Measurements from ENCODE around the gene CFAP20. TPM values are rescaled to one million over a fixed set of nuclear protein-coding genes. Genes with fewer than 3 reads are reported as not detected.

Gene CFAP20
- total RNA-seq, 2 donors from 2014 or later: 121 to 195 TPM

- H3K4me3 Mint-ChIP-seq: no peak overlapping the region
- H3K27ac Mint-ChIP-seq: peak overlapping the region; percentile 57
- H3K9me3 ChIP-seq (ENCODE audit: control insufficient read depth, low read length, poor library complexity, severe bottlenecking): no peaks in the 10 kb centered on the region
- no peak for ATAC-seq
- DNase-seq: no peak
- peaks cover 32% of the 10 kb centered on the region for H3K4me1 Mint-ChIP-seq
- peaks cover under 1% of the 10 kb centered on the region for H3K36me3 Mint-ChIP-seq (ENCODE audit: low read depth)
- no peaks in the 10 kb centered on the region for H3K27me3 Mint-ChIP-seq
Measured at GRCh38 chr16:58118801-58119508, 10.2 kb downstream of the CFAP20 start.

DNA sequence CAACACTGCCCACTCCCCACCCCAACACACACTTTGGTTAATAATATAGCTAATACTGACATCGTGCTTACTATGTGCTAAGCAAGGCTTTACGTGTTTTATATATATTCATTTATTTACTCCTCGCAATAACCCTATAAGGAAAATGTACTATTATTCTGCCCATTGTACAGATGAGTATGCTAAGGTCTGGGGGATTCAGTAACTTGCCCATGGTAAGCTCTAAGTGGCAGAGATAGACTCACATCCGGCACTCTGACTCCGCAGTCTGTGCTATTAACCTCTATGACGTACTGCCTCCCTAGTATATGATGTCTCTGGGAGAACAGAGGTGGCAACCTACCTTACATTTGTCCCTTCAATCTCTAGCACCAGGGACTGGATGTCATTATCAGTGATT lies 12.7 kb downstream of the CFAP20 start:
- H3K9me3 ChIP-seq (ENCODE audit: control insufficient read depth, low read length, poor library complexity, severe bottlenecking): no peaks in the 10 kb centered on the region
- no peak overlapping the region for H3K27ac Mint-ChIP-seq
- peaks cover 26% of the 10 kb centered on the region for H3K4me1 Mint-ChIP-seq

DNA sequence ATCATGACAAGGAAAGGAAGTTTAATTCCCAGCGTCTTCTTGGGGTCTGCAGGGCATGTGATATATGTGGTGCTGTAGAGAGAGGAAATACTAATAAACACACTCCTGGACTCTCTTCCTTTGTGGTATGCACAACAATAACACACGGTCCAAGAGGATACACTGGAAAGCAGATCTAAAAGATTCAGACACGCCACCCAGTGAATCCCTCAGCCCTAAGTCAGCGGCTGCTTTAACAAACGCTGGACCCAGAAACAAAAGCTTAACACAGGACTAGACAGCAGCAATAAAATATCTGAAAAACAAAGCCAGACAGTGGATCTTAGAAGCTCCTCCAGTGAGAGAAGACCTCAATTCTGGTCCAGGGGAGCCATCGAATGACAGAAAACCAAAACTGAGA lies 13.1 kb downstream of the CFAP20 start:
- Mint-ChIP-seq H3K27me3 (no peaks in the 10 kb centered on the region), H3K36me3 (ENCODE audit: low read depth) (peaks cover 11% of the 10 kb centered on the region), H3K27ac (no peak overlapping the region), H3K4me1 (peaks cover 25% of the 10 kb centered on the region), H3K4me3 (no peak overlapping the region)
- ATAC-seq: no peak
- DNase-seq: no peak
- H3K9me3 ChIP-seq (ENCODE audit: control insufficient read depth, low read length, poor library complexity, severe bottlenecking): no peaks in the 10 kb centered on the region

More for the DNA sequence above, 12.7 kb downstream of the CFAP20 start:
- H3K27me3 Mint-ChIP-seq: no peaks in the 10 kb centered on the region
- H3K4me3 Mint-ChIP-seq: no peak overlapping the region
- ATAC-seq (no peak), DNase-seq (no peak)
- peaks cover 11% of the 10 kb centered on the region for H3K36me3 Mint-ChIP-seq (ENCODE audit: low read depth)

DNA sequence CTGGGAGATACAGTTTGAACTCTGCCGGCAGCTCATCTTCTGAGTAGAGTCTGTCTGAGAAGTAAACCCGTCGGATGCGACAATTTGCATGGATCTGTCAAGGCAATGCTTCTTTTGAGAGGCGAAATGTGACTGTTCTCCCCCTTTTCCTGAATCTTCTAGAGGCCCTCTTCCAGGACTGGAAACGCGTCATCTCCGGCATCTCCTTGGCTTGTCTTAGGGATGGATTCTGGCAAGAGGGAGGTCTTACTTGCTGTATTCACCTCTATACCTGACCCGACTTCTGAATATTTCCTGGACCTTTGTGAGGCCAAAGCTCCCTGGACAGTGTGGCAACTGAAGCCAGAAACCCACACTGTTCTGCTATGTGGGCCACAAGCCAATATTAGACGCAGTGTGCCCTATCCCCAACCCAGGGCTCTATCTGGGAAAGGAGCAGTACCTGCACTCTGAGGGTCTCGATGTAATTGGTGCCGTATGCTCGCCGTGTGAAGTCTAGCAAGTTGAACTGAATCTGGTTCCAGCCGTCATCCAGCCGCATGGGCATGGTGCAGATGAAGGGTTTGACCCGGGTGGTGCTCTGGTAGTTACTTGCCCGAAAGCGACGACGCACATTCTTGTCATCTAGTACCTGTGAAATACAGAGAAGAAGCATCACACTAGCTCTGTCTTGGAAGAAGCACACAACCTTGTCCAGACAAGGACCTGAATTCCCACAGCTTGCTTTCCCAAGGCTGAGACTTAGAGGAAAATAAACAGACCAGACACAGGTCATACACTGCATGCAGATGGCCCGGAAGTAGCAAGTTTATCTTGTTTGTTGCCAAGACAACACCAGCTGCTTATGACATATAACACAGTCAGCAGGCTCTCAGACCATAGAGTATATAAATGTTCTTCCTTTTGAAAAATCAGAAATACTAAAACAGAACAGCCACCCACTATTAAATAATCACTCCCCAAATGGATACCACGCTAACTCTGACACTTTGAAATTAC lies 14.1 kb downstream of the CFAP20 start:
- Mint-ChIP-seq H3K27ac (no peak overlapping the region), H3K4me1 (peaks cover 21% of the 10 kb centered on the region), H3K4me3 (no peak overlapping the region), H3K27me3 (no peaks in the 10 kb centered on the region), H3K36me3 (ENCODE audit: low read depth) (peaks cover 11% of the 10 kb centered on the region)
- DNase-seq (no peak), ATAC-seq (no peak)
- H3K9me3 ChIP-seq (ENCODE audit: control insufficient read depth, low read length, poor library complexity, severe bottlenecking): no peaks in the 10 kb centered on the region

GRCh38 chr16:58111302-58111627 lies 17.9 kb downstream of the CFAP20 start:
- peak; percentile 13 for ATAC-seq

DNA sequence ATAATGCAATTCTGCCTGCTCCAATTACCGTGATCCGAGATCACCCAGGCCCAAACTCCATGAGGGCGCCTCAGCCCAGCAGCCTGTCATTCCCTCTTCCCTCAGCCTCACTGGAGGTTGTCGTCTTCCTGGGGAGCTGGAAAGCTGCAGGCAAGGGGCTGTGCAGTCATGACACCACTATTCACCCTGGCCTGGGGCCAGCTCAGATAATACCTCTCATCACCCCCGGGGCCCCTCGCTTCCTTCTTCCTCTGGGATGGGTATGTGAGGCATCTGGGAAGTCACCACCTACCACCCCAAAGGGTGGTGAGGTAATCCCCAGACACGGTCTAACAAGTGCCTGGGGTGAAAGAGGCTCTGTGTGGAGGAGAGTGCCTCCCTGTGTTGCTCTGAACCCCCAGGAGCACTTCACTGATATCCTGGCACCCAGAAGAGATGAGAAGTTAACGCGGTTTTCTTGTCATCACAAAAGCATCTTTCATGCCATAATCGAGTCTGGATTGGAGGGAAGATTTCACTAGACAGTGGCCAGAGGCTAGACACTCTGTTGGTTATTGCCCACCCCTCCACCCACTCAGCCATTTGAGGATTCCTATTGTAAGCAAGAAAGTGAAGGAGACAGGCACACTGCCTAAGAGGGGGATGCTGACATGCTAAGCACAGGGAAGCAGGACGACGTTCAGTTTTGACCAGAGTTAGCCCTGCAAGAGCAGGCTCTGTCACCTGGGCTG lies 18.4 kb downstream of the CFAP20 start:
- Mint-ChIP-seq H3K27ac (peak overlapping the region; percentile 59), H3K27me3 (no peaks in the 10 kb centered on the region), H3K4me3 (no peak overlapping the region), H3K36me3 (ENCODE audit: low read depth) (peaks cover 11% of the 10 kb centered on the region), H3K4me1 (peaks cover 3% of the 10 kb centered on the region)
- ATAC-seq (peak; percentile 30), DNase-seq (no peak)
- H3K9me3 ChIP-seq (ENCODE audit: control insufficient read depth, low read length, poor library complexity, severe bottlenecking): no peaks in the 10 kb centered on the region

More at GRCh38 chr16:58111302-58111627, 17.9 kb downstream of the CFAP20 start:
- peaks cover 11% of the 10 kb centered on the region for H3K36me3 Mint-ChIP-seq (ENCODE audit: low read depth)
- no peaks in the 10 kb centered on the region for H3K27me3 Mint-ChIP-seq
- DNase-seq: no peak
- peaks cover 5% of the 10 kb centered on the region for H3K4me1 Mint-ChIP-seq
- H3K9me3 ChIP-seq (ENCODE audit: control insufficient read depth, low read length, poor library complexity, severe bottlenecking): no peaks in the 10 kb centered on the region
- peak overlapping the region; percentile 59 for H3K27ac Mint-ChIP-seq
- no peak overlapping the region for H3K4me3 Mint-ChIP-seq

DNA sequence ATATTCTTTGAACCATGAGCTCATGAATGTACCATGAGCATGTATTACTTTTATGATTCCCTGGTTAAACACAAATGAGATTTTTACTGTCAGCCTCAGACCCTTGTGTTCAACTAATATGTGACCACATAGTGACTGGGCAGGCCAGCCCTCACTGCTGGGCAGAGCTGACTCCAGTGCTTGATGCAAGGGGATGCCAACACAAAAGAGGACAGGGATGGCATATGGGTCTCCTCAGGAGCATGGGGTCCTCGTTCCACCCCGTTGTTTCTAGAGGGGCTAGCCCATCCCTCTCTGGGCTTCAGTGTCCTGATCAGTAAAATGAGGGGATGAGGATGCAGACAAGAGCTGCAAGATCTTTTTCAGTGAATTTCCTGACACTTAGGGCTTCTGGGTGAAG lies 19.3 kb downstream of the CFAP20 start:
- no peaks in the 10 kb centered on the region for H3K27me3 Mint-ChIP-seq
- peaks cover 3% of the 10 kb centered on the region for H3K4me1 Mint-ChIP-seq
- peak overlapping the region; percentile 47 for H3K27ac Mint-ChIP-seq
- H3K36me3 Mint-ChIP-seq (ENCODE audit: low read depth): peaks cover 11% of the 10 kb centered on the region
- no peak for DNase-seq
- no peak overlapping the region for H3K4me3 Mint-ChIP-seq
- no peak for ATAC-seq
- H3K9me3 ChIP-seq (ENCODE audit: control insufficient read depth, low read length, poor library complexity, severe bottlenecking): no peaks in the 10 kb centered on the region

DNA sequence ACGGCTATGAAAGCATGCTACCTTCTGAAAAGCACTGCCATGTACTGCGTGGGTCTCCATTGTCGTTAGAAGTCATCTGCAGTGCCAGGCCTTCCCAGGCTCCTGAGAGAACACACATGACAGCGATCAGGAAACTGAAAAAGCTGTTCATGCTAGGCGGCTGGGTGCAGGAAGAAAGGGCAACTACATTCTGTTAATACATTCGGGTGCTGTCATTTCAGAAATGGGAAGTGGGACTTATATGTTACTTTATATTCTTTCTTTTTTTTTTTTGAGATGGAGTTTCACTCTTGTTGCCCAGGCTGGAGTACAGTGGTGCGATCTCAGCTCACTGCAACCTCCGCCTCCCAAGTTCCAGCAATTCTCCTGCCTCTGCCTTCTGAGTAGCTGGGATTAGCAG lies 19.9 kb downstream of the CFAP20 start:
- H3K27ac Mint-ChIP-seq: peak overlapping the region; percentile 47
- H3K9me3 ChIP-seq (ENCODE audit: control insufficient read depth, low read length, poor library complexity, severe bottlenecking): no peaks in the 10 kb centered on the region
- ATAC-seq: no peak
- no peak overlapping the region for H3K4me3 Mint-ChIP-seq
- no peaks in the 10 kb centered on the region for H3K27me3 Mint-ChIP-seq
- DNase-seq: no peak
- H3K4me1 Mint-ChIP-seq: peaks cover 3% of the 10 kb centered on the region
- peaks cover 11% of the 10 kb centered on the region for H3K36me3 Mint-ChIP-seq (ENCODE audit: low read depth)

- Mint-ChIP-seq H3K36me3 (ENCODE audit: low read depth) (peaks cover 2% of the 10 kb centered on the region), H3K4me3 (no peak overlapping the region), H3K27me3 (no peaks in the 10 kb centered on the region), H3K27ac (no peak overlapping the region), H3K4me1 (peaks cover 3% of the 10 kb centered on the region)
- ATAC-seq: no peak
- DNase-seq: no peak
- H3K9me3 ChIP-seq (ENCODE audit: control insufficient read depth, low read length, poor library complexity, severe bottlenecking): no peaks in the 10 kb centered on the region
Measured at GRCh38 chr16:58107709-58108108, 21.5 kb downstream of the CFAP20 start.

DNA sequence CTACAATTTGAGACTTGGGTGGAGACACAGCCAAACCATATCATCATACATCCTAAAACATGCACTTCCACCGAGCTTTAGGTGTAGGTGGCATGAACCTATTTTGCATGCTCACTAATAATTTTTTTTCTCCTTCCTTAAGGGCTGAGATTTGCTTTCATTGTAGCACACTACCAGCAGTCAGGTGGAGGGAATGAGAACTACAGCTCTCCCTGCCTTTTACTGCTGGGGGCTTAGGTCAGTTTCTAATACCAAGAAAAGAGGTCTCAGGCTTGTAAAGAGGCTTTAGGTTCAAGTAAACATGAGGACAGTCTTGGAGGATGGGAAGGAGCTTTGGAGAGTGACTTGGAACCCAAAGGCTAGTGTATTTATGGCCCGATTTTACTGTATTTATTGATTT lies 22.0 kb downstream of the CFAP20 start:
- Mint-ChIP-seq H3K27me3 (no peaks in the 10 kb centered on the region), H3K4me3 (no peak overlapping the region), H3K27ac (no peak overlapping the region), H3K36me3 (ENCODE audit: low read depth) (peaks cover 2% of the 10 kb centered on the region), H3K4me1 (peaks cover 3% of the 10 kb centered on the region)
- H3K9me3 ChIP-seq (ENCODE audit: control insufficient read depth, low read length, poor library complexity, severe bottlenecking): no peaks in the 10 kb centered on the region
- ATAC-seq: no peak
- DNase-seq: no peak

DNA sequence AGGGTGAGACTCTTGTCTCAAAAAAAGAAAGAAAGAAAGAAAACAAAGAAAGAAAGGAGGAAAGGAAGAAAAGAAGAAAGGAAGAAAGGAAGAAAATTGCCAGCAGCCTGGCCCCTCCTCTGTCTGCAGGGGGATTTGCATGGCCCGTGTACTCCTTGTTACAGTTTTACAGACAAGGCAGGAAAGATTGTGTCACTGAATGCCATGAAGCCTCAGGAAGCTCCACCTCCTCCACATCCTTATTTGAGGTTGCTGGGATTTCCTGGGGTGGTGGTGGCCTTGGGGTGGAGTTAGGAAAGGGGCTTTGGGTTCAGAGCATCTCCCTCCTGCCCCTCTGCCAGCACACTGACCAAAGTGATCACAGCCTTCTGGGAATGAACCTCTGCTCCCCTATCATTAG lies 23.6 kb downstream of the CFAP20 start:
- DNase-seq: no peak
- H3K9me3 ChIP-seq (ENCODE audit: control insufficient read depth, low read length, poor library complexity, severe bottlenecking): no peaks in the 10 kb centered on the region
- Mint-ChIP-seq H3K27me3 (no peaks in the 10 kb centered on the region), H3K4me1 (peaks cover 3% of the 10 kb centered on the region), H3K4me3 (no peak overlapping the region), H3K27ac (no peak overlapping the region), H3K36me3 (ENCODE audit: low read depth) (no peaks in the 10 kb centered on the region)
- no peak for ATAC-seq

DNA sequence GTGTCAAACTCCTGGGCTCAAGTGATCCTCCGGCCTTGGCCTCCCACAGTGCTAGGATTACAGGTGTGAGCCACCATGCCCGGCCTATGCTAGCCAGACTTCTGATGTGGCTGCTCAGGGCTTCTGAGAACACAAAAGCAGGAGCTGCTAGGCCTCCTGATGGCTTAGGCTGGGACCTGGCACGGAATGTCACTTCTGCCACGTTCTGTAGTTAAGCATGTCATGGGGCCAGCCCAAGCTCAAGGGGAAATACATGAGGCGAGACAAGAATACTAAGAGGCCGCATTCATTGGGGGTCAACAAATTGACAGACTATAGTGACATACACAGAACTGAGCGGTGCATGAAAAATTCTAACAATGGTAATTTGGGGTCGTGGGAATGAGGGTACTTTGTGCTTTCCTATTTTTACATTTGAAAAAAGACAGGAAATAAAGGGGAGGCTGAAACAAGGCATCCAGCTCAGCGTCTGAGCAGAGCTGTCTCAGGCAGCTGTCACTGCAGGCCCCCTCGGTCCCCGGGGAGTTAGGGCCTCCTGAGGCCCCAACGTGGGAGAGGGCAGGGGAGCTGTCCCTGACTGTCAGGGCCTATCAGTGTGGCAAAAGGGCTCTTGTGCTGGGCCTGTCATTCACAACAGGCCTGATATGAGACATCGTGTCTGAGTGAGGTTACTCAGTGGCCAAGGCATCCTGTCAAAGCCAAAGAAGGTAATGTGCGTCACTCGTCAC lies 26.4 kb downstream of the CFAP20 start:
- peaks cover 3% of the 10 kb centered on the region for H3K4me1 Mint-ChIP-seq
- no peaks in the 10 kb centered on the region for H3K9me3 ChIP-seq (ENCODE audit: control insufficient read depth, low read length, poor library complexity, severe bottlenecking)
- H3K27ac Mint-ChIP-seq: no peak overlapping the region
- no peak for DNase-seq
- H3K27me3 Mint-ChIP-seq: peaks cover 9% of the 10 kb centered on the region
- no peak overlapping the region for H3K4me3 Mint-ChIP-seq
- H3K36me3 Mint-ChIP-seq (ENCODE audit: low read depth): peaks cover 4% of the 10 kb centered on the region
- ATAC-seq: no peak

GRCh38 chr16:58099956-58100300 lies 29.3 kb downstream of the CFAP20 start:
- H3K27me3 Mint-ChIP-seq: peaks cover 17% of the 10 kb centered on the region
- no peak overlapping the region for H3K27ac Mint-ChIP-seq
- peaks cover 3% of the 10 kb centered on the region for H3K4me1 Mint-ChIP-seq
- ATAC-seq (no peak), DNase-seq (no peak)
- no peaks in the 10 kb centered on the region for H3K9me3 ChIP-seq (ENCODE audit: control insufficient read depth, low read length, poor library complexity, severe bottlenecking)
- peaks cover 4% of the 10 kb centered on the region for H3K36me3 Mint-ChIP-seq (ENCODE audit: low read depth)
- no peak overlapping the region for H3K4me3 Mint-ChIP-seq
